ENCODE measurements around the gene EIF4A2. TPM values are rescaled to one million over a fixed set of nuclear protein-coding genes. Genes with fewer than 3 reads are reported as not detected.

Gene EIF4A2
- total RNA-seq (2021) = 398 and 417 TPM in 2 replicates
- long read RNA-seq, transcript EIF4A2-203 (10 exons, 1,751 nt) = minor isoform, 211 of 2,240 reads
- long read RNA-seq, transcript EIF4A2-207 (10 exons, 1,729 nt) = minor isoform, 77 of 2,240 reads
- long read RNA-seq, transcript EIF4A2-201 (11 exons, 1,919 nt) = major isoform, 887 of 2,240 reads
- long read RNA-seq, transcript EIF4A2-205 (11 exons, 1,889 nt) = minor isoform, 251 of 2,240 reads
- long read RNA-seq, partial matches to known transcripts = 260 of 2,240 reads
- long read RNA-seq, other reads (novel, unspliced or antisense) = 496 of 2,240 reads

- Histone ChIP-seq H3K79me1 (ENCODE audit: insufficient read depth, low read depth, low read length, poor library complexity, severe bottlenecking) (no peaks in the 10 kb centered on the region), H2BK15ac (ENCODE audit: low read depth, low read length) (no peak within 1 kb of the TSS), H3K9ac (ENCODE audit: extremely low read depth, insufficient read length, low read length) (peak within 1 kb of the TSS; percentile 99), H3K4me2 (ENCODE audit: insufficient read depth, insufficient read length, low read length) (peak within 1 kb of the TSS; percentile 93), H3K56ac (ENCODE audit: insufficient read length, low read depth, low read length) (peak within 1 kb of the TSS; percentile 51), H2BK5ac (ENCODE audit: insufficient read length, low read length) (no peak within 1 kb of the TSS), H4K5ac (ENCODE audit: insufficient read length, low read depth, low read length) (peak within 1 kb of the TSS; percentile 6), H3K4ac (ENCODE audit: low read depth, low read length) (no peak within 1 kb of the TSS), H3T11ph (ENCODE audit: low read length) (no peak within 1 kb of the TSS), H3K9me3 (ENCODE audit: control insufficient read depth, low read depth, low read length) (no peaks in the 10 kb centered on the region), H2AK5ac (ENCODE audit: insufficient read length, low read length) (no peak within 1 kb of the TSS), H3K27ac (ENCODE audit: insufficient read length, low read depth, low read length) (peak within 1 kb of the TSS; percentile 65), H4K20me1 (ENCODE audit: control insufficient read depth, insufficient read depth, insufficient read length) (no peaks in the 10 kb centered on the region), H3K4me1 (ENCODE audit: insufficient read depth, low read length) (no peaks in the 10 kb centered on the region), H4K8ac (replicated peaks; ENCODE audit: insufficient read length, low read depth, low read length) (no peak within 1 kb of the TSS), H3K14ac (ENCODE audit: insufficient read depth, low read length) (peak within 1 kb of the TSS; percentile 96; the same call in 1 of the 2 replicates), H3K23ac (ENCODE audit: insufficient read length, low read depth, low read length) (no peak within 1 kb of the TSS), H2BK12ac (ENCODE audit: insufficient read length, low read depth, low read length) (no peak within 1 kb of the TSS), H3K79me2 (ENCODE audit: insufficient read depth, low read length) (peaks cover 20% of the 10 kb centered on the region; the same call in 1 of the 2 replicates), H3K23me2 (ENCODE audit: insufficient read length, low read depth, low read length, poor library complexity, severe bottlenecking) (peaks cover 6% of the 10 kb centered on the region), H4K91ac (ENCODE audit: insufficient read length, low read depth, low read length) (no peak within 1 kb of the TSS), H3K18ac (ENCODE audit: insufficient read length, low read depth, low read length) (peak within 1 kb of the TSS; percentile 97), H3K27me3 (ENCODE audit: insufficient read depth, low read length) (no peaks in the 10 kb centered on the region), H2BK120ac (ENCODE audit: low read depth, low read length, poor library complexity, severe bottlenecking) (peak within 1 kb of the TSS; percentile 97), H2AFZ (ENCODE audit: low read length) (no peak within 1 kb of the TSS), H2BK20ac (ENCODE audit: low read depth, low read length, poor library complexity, severe bottlenecking) (no peak within 1 kb of the TSS)
- Mint-ChIP-seq H3K27me3 (ENCODE audit: low read depth) (peaks cover 10% of the 10 kb centered on the region), H3K27ac (peak within 1 kb of the TSS; percentile 99 to 100 (median 100)), H3K36me3 (ENCODE audit: insufficient read depth in 1 of 3, low read depth in 3 of 3) (peaks cover 45 to 50% (median 48%) of the 10 kb centered on the region in 3 experiments), H3K4me1 (peaks cover 19 to 29% of the 10 kb centered on the region in 2 experiments), H3K9me3 (peaks cover 11% of the 10 kb centered on the region in 2 experiments), H3K4me3 (peak within 1 kb of the TSS; percentile 99)
- WGBS (ENCODE audit: extremely low coverage, insufficient read length, low lambda C conversion rate) = no CpG with 5 or more reads among the region's 60 CpGs
- TF ChIP-seq CTCF (conservative IDR thresholded peaks at IDR 0.05) = no peak
- peak; percentile 83 for DNase-seq
These were observed at the start of gene EIF4A2 for GRCh38 chr3:186783058-186783730. TSS of gene EIF4A2 (plus strand) at chr3:186783577. CDS start at chr3:186783611, 34 bp downstream.

Data from H9 (cell line).